DOHH2 (cell line): ENCODE measurements around the gene XRCC2.

Experiments
- H3F3A ChIP-seq: fragments of 200-600 bp; sonication (generic), shearing (Covaris generic); 2 replicates; pipeline ENCODE4 v1.6.0; 2016; ENCODE audit warnings: antibody characterized with exemption, mild to moderate bottlenecking; ENCODE audit not compliant: control insufficient read depth, insufficient read depth
- H3K27ac ChIP-seq: fragments of 200-600 bp; sonication (generic); 2 replicates; pipeline ENCODE4 v1.5.1; 2014; ENCODE audit warnings: low read depth, mild to moderate bottlenecking, low read length, moderate library complexity
- H3K27me3 ChIP-seq: fragments of 200-600 bp; sonication (generic); 2 replicates; pipeline ENCODE4 v1.6.1; 2014; ENCODE audit warnings: mild to moderate bottlenecking, low read length, mixed read lengths; ENCODE audit not compliant: control insufficient read depth
- H3K36me3 ChIP-seq: fragments of 200-600 bp; sonication (generic); 2 replicates; pipeline ENCODE4 v1.6.1; 2014; ENCODE audit warnings: mild to moderate bottlenecking, low read length, moderate library complexity, mixed read lengths; ENCODE audit not compliant: control insufficient read depth
- H3K4me1 ChIP-seq: fragments of 200-600 bp; sonication (generic); 2 replicates; pipeline ENCODE4 v1.6.1; 2014; ENCODE audit warnings: mild to moderate bottlenecking, low read length, mixed read lengths; ENCODE audit not compliant: control insufficient read depth
- H3K4me2 ChIP-seq: fragments of 200-600 bp; sonication (generic); 2 replicates; pipeline ENCODE4 v1.6.0; 2014; ENCODE audit warnings: mild to moderate bottlenecking, low read length, moderate library complexity
- H3K4me3 ChIP-seq: fragments of 200-600 bp; sonication (generic); 2 replicates; pipeline ENCODE4 v1.5.1; 2014; ENCODE audit warnings: mild to moderate bottlenecking, low read length, mixed read lengths
- H3K79me2 ChIP-seq: fragments of 200-600 bp; sonication (generic); 2 replicates; pipeline ENCODE4 v1.6.1; 2014; ENCODE audit warnings: mild to moderate bottlenecking, low read length, mixed read lengths; ENCODE audit not compliant: control insufficient read depth
- H3K9me2 ChIP-seq: fragments of 200-600 bp; sonication (generic); replicated peaks from 2 replicates; pipeline ENCODE4 v1.6.1; 2014; ENCODE audit warnings: mild to moderate bottlenecking, low read length, mixed read lengths; ENCODE audit not compliant: control insufficient read depth
- H3K9me3 ChIP-seq: fragments of 200-600 bp; sonication (generic); 2 replicates; pipeline ENCODE4 v1.6.1; 2014; ENCODE audit warnings: antibody characterized with exemption, low read length, mixed read lengths; ENCODE audit not compliant: control insufficient read depth, insufficient read depth
- H4K20me1 ChIP-seq: fragments of 200-600 bp; sonication (generic); 2 replicates; pipeline ENCODE4 v1.6.0; 2014; ENCODE audit warnings: low read depth, mild to moderate bottlenecking, antibody characterized with exemption, low read length, moderate library complexity; ENCODE audit not compliant: control insufficient read depth, insufficient read depth
- CTCF ChIP-seq: fragments of 200-600 bp; sonication (generic); IDR thresholded peaks from one replicate; pipeline ENCODE4 v1.5.1; 2014; ENCODE audit warnings: antibody characterized with exemption, mild to moderate bottlenecking, low read depth, low read length; ENCODE audit not compliant: poor library complexity, severe bottlenecking
- EZH2phosphoT487 ChIP-seq: fragments of 200-600 bp; sonication (generic); IDR thresholded peaks from 2 replicates; pipeline ENCODE4 v1.6.1; 2017; ENCODE audit warnings: borderline replicate concordance, mild to moderate bottlenecking, antibody characterized with exemption, low read length, moderate library complexity, mixed read lengths

Gene XRCC2

DNA sequence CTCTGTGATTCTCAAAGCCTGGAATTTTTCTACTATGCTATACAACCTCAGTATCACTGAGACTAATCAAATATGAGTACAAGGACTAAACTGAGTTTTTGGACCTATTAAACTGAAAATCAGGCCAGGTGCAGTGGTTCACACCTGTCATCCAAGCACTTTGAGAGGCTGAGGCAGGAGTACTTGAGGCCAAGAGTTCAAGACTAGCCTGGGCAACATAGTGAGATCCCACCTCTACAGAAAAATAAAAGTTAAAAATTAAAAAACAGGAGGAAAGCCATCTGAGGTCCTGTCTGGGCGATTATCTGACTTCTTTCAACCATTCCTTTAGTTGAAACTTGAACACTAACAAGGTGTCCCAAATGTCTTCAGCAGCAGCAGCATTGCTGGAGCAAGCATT is 7.0 kb downstream of the XRCC2 start:
- H3K9me3 ChIP-seq = no peaks in the 10 kb centered on the region
- peaks cover 25% of the 10 kb centered on the region for H4K20me1 ChIP-seq
- H3K79me2 ChIP-seq = peaks cover 99% of the 10 kb centered on the region
- H3K9me2 ChIP-seq = no peaks in the 10 kb centered on the region
- TF ChIP-seq CTCF (no peak), EZH2phosphoT487 (no peak)
- H3K27ac ChIP-seq = no peak overlapping the region
- no peak overlapping the region for H3K4me2 ChIP-seq
- H3K4me1 ChIP-seq = peaks cover 7% of the 10 kb centered on the region
- H3K36me3 ChIP-seq = peaks cover 88% of the 10 kb centered on the region
- H3K27me3 ChIP-seq = no peaks in the 10 kb centered on the region
- no peak overlapping the region for H3K4me3 ChIP-seq
- no peaks in the 10 kb centered on the region for H3F3A ChIP-seq

DNA sequence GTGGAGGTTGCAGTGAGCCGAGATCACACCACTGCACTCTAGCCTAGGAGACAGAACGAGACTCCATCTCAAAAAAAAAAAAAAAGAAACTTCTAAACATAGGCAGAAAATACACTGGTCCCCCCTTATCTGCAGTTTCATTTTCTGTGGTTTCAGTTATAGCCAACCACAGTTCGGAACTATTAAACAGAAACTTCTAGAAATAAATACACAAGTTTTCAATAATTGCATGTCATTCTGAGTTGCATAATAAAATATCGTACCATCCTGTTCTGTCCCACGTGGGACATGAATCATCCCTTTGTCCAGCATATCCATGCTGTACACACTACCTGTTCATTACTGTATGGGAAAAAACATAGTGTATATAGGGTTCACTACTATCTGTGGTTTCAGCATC is 8.0 kb downstream of the XRCC2 start:
- Histone ChIP-seq H3K27ac (no peak overlapping the region), H3F3A (no peaks in the 10 kb centered on the region), H3K4me1 (peaks cover 3% of the 10 kb centered on the region; the same call in 1 of the 2 replicates), H4K20me1 (peaks cover 29% of the 10 kb centered on the region), H3K4me3 (no peak overlapping the region), H3K36me3 (peaks cover 89% of the 10 kb centered on the region), H3K9me2 (no peaks in the 10 kb centered on the region), H3K4me2 (no peak overlapping the region), H3K79me2 (peaks cover 99% of the 10 kb centered on the region), H3K27me3 (no peaks in the 10 kb centered on the region), H3K9me3 (no peaks in the 10 kb centered on the region)
- TF ChIP-seq EZH2phosphoT487 = no peak
- no peak for TF ChIP-seq CTCF

DNA sequence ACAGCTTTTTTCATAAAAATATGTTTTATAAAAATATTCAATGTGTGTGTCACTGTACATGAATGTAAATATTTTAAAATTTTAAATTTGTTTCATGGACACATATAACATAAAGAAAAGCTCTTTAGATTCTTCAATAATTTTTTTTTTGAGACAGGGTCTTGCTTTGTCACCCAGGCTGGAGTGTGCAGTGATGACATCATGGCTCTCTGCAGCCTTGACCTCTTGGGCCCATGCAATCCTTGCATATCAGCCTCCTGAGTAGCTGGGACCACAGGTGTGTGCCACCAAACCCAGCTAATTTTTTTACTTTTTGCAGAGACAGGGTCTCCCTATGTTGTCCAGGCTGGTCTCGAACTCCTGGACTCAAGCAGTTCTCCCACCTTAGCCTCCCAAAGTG is 9.9 kb downstream of the XRCC2 start:
- H3K4me1 ChIP-seq = no peaks in the 10 kb centered on the region
- peaks cover 98% of the 10 kb centered on the region for H3K79me2 ChIP-seq
- no peaks in the 10 kb centered on the region for H3F3A ChIP-seq
- H3K4me3 ChIP-seq = no peak overlapping the region
- H3K27ac ChIP-seq = no peak overlapping the region
- no peaks in the 10 kb centered on the region for H3K9me2 ChIP-seq
- H3K9me3 ChIP-seq = no peaks in the 10 kb centered on the region
- TF ChIP-seq EZH2phosphoT487 (no peak), CTCF (no peak)
- H3K36me3 ChIP-seq = peaks cover 86% of the 10 kb centered on the region
- no peaks in the 10 kb centered on the region for H3K27me3 ChIP-seq
- H3K4me2 ChIP-seq = no peak overlapping the region
- peaks cover 23% of the 10 kb centered on the region for H4K20me1 ChIP-seq

GRCh38 chr7:152664636-152665035 is 11.3 kb downstream of the XRCC2 start:
- Histone ChIP-seq H3K4me2 (no peak overlapping the region), H3K27me3 (no peaks in the 10 kb centered on the region), H3K79me2 (peaks cover 98% of the 10 kb centered on the region), H3K4me1 (no peaks in the 10 kb centered on the region), H4K20me1 (peaks cover 24% of the 10 kb centered on the region), H3K36me3 (peaks cover 88% of the 10 kb centered on the region), H3K27ac (no peak overlapping the region), H3K4me3 (no peak overlapping the region), H3K9me2 (no peaks in the 10 kb centered on the region), H3F3A (peaks cover 4% of the 10 kb centered on the region), H3K9me3 (no peaks in the 10 kb centered on the region)
- TF ChIP-seq EZH2phosphoT487 (no peak), CTCF (no peak)
